ENCODE measurements around the gene PIEZO2. TPM values are rescaled to one million over a fixed set of nuclear protein-coding genes. Genes with fewer than 3 reads are reported as not detected.
"Not testable (repeated sequence)": the region's sequence is repeated elsewhere in the genome, so short reads cannot be mapped to it uniquely, and the experiment has no call there.

Gene PIEZO2
- total and polyA plus RNA-seq, 9 donors = 2.0 to 8.5 (median 3.2) TPM

GRCh38 chr18:10919851-10920250 lies 229.5 kb downstream of the PIEZO2 start:
- no peak for DNase-seq

GRCh38 chr18:10916865-10917264 lies 232.5 kb downstream of the PIEZO2 start:
- H3K27ac ChIP-seq = no peak overlapping the region
- DNase-seq = no peak
- intact Hi-C loops (cut with DNase I) = no loop called here
- no peaks in the 10 kb centered on the region for H3K9me3 ChIP-seq
- no peak for TF ChIP-seq CTCF (IDR thresholded peaks at IDR 0.05)
- no peak for TF ChIP-seq EP300 (IDR thresholded peaks at IDR 0.05)
- TF ChIP-seq POLR2A (IDR thresholded peaks at IDR 0.05) = no peak
- 33 to 48% (median 42%) methylated on average over 4 of the region's 4 CpGs for WGBS, 3 donors
- H3K36me3 ChIP-seq = no peaks in the 10 kb centered on the region
- no peaks in the 10 kb centered on the region for H3K27me3 ChIP-seq
- H3K4me1 ChIP-seq (ENCODE audit: insufficient read depth) = no peaks in the 10 kb centered on the region
- no peak overlapping the region for H3K4me3 ChIP-seq

More at GRCh38 chr18:10919851-10920250, 229.5 kb downstream of the PIEZO2 start:
- Histone ChIP-seq H3K36me3 (no peaks in the 10 kb centered on the region), H3K27ac (no peak overlapping the region), H3K9me3 (no peaks in the 10 kb centered on the region), H3K4me1 (ENCODE audit: insufficient read depth) (no peaks in the 10 kb centered on the region), H3K4me3 (no peak overlapping the region), H3K27me3 (no peaks in the 10 kb centered on the region)
- TF ChIP-seq CTCF (IDR thresholded peaks at IDR 0.05) = no peak
- TF ChIP-seq POLR2A (IDR thresholded peaks at IDR 0.05) = no peak
- TF ChIP-seq EP300 (IDR thresholded peaks at IDR 0.05) = no peak
- 75 to 84% (median 84%) methylated on average over 2 of the region's 2 CpGs for WGBS, 3 donors
- intact Hi-C loops (cut with DNase I) = no loop called here

DNA sequence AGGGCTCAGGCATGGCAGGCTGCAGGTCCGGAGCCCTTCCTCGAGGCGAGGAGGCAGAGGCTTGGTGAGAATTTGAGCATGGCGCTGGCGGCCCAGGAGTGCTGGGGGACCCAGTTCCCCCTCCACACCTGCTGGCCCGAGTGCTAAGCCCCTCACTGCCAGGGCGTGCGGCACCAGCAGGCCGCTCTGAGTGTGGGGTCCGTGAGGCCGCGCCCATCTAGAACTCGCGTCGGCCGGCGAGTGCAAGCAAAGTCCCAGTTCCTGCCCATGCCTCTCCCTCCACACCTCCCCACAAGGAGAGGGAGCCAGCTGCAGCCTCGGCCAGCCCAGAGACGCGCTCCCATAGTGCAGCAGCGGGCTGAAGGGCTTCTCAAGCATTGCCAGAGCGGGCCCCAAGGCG lies 233.0 kb downstream of the PIEZO2 start:
- intact Hi-C loops (cut with DNase I) = no loop called here

DNA sequence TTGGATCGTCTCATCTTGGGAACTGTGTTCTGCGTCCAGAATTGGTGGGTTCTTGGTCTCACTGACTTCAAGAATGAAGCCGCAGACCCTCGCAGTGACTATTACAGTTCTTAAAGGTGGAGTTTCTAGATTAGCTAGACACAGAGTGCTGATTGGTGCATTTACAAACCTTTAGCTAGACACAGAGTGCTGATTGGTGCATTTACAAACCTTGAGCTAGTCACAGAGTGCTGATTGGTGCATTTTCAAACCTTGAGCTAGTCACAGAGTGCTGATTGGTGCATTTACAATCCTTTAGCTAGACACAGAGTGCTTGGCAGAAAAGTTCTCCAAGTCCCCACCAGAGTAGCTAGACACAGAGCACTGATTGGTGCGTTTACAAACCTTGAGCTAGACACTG lies 233.6 kb downstream of the PIEZO2 start:
- 95 to 98% (median 96%) methylated on average over 5 of the region's 5 CpGs for WGBS, 3 donors
- H3K27me3 ChIP-seq; H3K36me3 ChIP-seq; H3K27ac ChIP-seq; DNase-seq; H3K4me1 ChIP-seq (ENCODE audit: insufficient read depth); H3K9me3 ChIP-seq; intact Hi-C loops (cut with DNase I); H3K4me3 ChIP-seq: not testable (repeated sequence)

More for the DNA sequence above, 233.0 kb downstream of the PIEZO2 start:
- H3K4me1 ChIP-seq (ENCODE audit: insufficient read depth) = no peaks in the 10 kb centered on the region
- no peak overlapping the region for H3K27ac ChIP-seq
- H3K9me3 ChIP-seq = no peaks in the 10 kb centered on the region
- H3K36me3 ChIP-seq = no peaks in the 10 kb centered on the region
- WGBS, 3 donors = 91 to 93% (median 92%) methylated on average over 23 of the region's 23 CpGs
- TF ChIP-seq POLR2A (IDR thresholded peaks at IDR 0.05) (no peak), EP300 (IDR thresholded peaks at IDR 0.05) (no peak), CTCF (IDR thresholded peaks at IDR 0.05) (no peak)
- H3K4me3 ChIP-seq = no peak overlapping the region
- DNase-seq = no peak
- no peaks in the 10 kb centered on the region for H3K27me3 ChIP-seq

DNA sequence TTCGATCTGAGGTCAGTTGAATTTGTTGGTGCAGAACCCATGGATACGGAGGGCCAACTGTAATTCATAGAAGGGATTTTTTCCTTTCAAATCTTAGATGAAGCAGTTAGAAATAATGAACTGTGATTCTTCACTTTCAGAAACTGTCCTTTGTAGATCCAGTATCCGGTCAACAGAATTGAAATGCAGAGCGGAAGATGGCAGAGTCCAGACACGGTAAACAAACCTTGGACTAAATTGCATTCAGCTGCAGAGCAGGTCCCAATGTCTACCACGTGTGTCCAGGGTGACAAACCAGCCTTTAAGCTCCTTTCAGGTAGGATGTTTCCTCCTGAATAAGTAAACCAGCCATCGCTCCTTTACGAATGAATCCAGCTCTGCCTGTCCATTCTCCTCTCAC lies 234.8 kb downstream of the PIEZO2 start:
- H3K4me1 ChIP-seq (ENCODE audit: insufficient read depth); H3K9me3 ChIP-seq; H3K27ac ChIP-seq; intact Hi-C loops (cut with DNase I); DNase-seq; H3K27me3 ChIP-seq; H3K4me3 ChIP-seq; H3K36me3 ChIP-seq: not testable (repeated sequence)
- 91 to 97% (median 94%) methylated on average over 6 to 8 of the region's 8 CpGs for WGBS, 3 donors

GRCh38 chr18:10913919-10914318 lies 235.4 kb downstream of the PIEZO2 start:
- intact Hi-C loops (cut with DNase I) = no loop called here
- H3K27ac ChIP-seq = no peak overlapping the region
- H3K4me1 ChIP-seq (ENCODE audit: insufficient read depth) = no peaks in the 10 kb centered on the region
- WGBS, 3 donors = 44 to 51% (median 49%) methylated on average over 4 of the region's 4 CpGs
- DNase-seq = no peak
- TF ChIP-seq POLR2A (IDR thresholded peaks at IDR 0.05) = no peak
- no peak for TF ChIP-seq EP300 (IDR thresholded peaks at IDR 0.05)
- TF ChIP-seq CTCF (IDR thresholded peaks at IDR 0.05) = no peak
- no peaks in the 10 kb centered on the region for H3K36me3 ChIP-seq
- no peak overlapping the region for H3K4me3 ChIP-seq
- no peaks in the 10 kb centered on the region for H3K9me3 ChIP-seq
- no peaks in the 10 kb centered on the region for H3K27me3 ChIP-seq

Measured in ovary (tissue), 9 donors.